ENCODE data around the gene RNF144A.

RNF144A gene

DNA sequence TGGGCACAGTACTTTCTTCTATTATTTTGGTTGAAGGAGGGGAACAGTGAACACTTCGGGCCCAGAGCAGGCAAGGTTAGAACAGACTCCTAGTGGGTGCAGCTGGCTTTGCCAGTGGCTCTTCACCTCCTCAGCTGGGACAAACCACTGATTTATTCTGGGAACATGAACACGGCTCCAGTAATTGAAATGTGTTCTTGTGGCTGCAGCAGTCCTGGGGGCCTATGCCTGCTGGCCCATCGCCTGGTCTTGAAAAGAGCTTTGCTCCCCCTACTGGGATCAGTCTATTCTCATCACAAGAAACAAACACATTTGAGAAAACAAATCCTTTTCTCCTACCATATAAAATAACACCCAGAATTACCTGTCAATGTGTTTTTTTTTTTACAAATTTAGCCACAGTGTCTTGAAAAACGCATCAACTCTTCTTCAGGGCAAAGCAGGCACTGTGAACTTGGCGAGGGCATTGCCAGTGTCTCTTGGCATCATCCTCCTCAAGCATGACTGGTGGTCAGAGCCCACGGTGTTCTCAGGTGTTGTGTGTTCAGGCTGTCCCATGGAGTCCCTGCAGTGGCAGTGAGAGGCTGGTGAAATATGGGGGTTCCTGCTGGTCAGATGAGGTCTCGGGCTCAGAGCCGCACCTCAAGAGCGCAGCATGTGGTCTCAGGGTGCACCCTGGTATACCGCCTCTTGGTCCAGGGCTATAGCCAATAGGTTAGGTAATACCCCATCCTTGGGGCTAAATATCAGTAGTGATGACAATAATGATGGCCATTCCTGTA lies 51.3 kb downstream of the RNF144A start:
- no peaks in the 10 kb centered on the region for H3K4me1 ChIP-seq (ENCODE audit: control insufficient read depth, insufficient read depth, low read length)
- H3K27me3 ChIP-seq (ENCODE audit: control insufficient read depth, insufficient read depth, low read length, poor library complexity, severe bottlenecking), result no peaks in the 10 kb centered on the region
- no peaks in the 10 kb centered on the region for H3K9me3 ChIP-seq (ENCODE audit: control insufficient read depth, low read length)
- 88 to 91% methylated on average over 10 of the region's 10 CpGs for WGBS, 2 experiments
- no peak overlapping the region for H3K4me3 ChIP-seq (ENCODE audit: insufficient read depth, low read depth, low read length)
- H3K36me3 ChIP-seq (ENCODE audit: control insufficient read depth, insufficient read depth, low read length), result peaks cover 6% of the 10 kb centered on the region
- H3K27ac ChIP-seq (ENCODE audit: insufficient read depth, low read depth, low read length, poor library complexity, severe bottlenecking), result no peak overlapping the region

DNA sequence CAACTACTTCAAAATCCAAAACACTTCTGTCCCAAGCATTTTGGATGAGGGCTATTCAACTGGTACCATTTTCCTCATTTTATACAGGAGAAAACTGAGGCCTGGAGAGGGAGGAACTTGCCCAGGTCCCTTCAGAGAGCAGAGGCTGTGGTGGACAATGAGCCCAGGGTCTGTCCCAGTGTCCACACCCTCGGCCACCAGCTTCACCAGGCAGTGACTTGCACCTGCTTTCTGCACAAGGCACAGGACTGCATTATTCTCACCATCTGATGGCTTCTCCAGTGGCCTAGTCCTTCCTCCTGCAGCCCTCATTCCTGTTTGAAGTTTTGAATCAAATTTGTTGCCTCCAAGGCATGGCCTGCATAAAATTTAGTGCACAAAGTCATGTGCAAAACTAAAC lies 53.3 kb downstream of the RNF144A start:
- H3K4me1 ChIP-seq (ENCODE audit: control insufficient read depth, insufficient read depth, low read length), result no peaks in the 10 kb centered on the region
- no peak overlapping the region for H3K4me3 ChIP-seq (ENCODE audit: insufficient read depth, low read depth, low read length)
- 94 to 98% methylated on average over 1 of the region's 1 CpG for WGBS, 2 experiments
- H3K36me3 ChIP-seq (ENCODE audit: control insufficient read depth, insufficient read depth, low read length), result peaks cover 6% of the 10 kb centered on the region
- no peak overlapping the region for H3K27ac ChIP-seq (ENCODE audit: insufficient read depth, low read depth, low read length, poor library complexity, severe bottlenecking)
- H3K27me3 ChIP-seq (ENCODE audit: control insufficient read depth, insufficient read depth, low read length, poor library complexity, severe bottlenecking), result no peaks in the 10 kb centered on the region
- H3K9me3 ChIP-seq (ENCODE audit: control insufficient read depth, low read length), result no peaks in the 10 kb centered on the region

DNA sequence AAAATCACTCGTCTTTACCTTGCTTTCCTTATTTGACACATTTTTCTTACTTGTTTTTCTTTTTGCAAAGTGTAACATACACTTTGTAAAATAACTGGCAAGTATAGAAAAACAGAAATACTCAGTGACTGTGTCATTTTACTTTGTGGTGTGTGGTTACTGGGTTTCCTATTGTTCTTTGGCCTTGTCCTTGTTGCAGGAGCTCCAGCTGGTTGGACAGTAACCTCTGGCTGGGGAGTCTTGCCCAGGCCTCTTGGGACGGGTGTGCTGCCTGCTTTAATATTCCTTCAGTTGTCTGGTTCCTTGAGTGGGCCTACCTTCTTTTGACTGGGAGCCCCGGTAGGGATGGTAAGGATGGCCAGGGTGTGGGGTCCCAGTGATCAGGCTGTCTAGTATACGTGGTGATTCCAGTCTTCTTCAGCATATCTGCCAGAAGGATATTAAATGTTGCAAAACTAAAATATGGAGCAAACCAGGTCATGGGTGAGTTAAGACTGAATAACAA lies 53.8 kb downstream of the RNF144A start:
- 93 to 94% methylated on average over 4 of the region's 4 CpGs for WGBS, 2 experiments
- Histone ChIP-seq H3K27ac (ENCODE audit: insufficient read depth, low read depth, low read length, poor library complexity, severe bottlenecking) (no peak overlapping the region), H3K36me3 (ENCODE audit: control insufficient read depth, insufficient read depth, low read length) (peaks cover 6% of the 10 kb centered on the region), H3K4me3 (ENCODE audit: insufficient read depth, low read depth, low read length) (no peak overlapping the region), H3K4me1 (ENCODE audit: control insufficient read depth, insufficient read depth, low read length) (no peaks in the 10 kb centered on the region), H3K27me3 (ENCODE audit: control insufficient read depth, insufficient read depth, low read length, poor library complexity, severe bottlenecking) (no peaks in the 10 kb centered on the region), H3K9me3 (ENCODE audit: control insufficient read depth, low read length) (no peaks in the 10 kb centered on the region)

DNA sequence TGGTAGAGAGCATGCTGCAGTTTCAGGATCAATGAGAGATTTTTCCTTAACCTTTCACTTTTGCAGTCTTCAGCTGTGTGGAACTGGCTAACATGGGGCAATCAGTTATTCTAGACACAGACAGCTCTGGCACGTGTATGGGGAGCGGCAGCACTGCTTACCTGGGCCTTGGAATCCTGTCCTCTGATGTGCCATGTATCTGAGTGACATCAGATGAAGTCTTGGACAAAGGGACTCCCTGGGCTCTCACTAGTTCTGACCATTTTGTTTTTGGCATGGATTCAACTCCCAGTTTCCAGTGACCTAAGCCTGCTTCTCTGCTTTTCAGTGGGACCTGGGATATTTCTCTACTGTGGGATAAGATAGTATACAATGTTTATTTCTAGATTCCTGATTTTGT lies 54.3 kb downstream of the RNF144A start:
- Histone ChIP-seq H3K36me3 (ENCODE audit: control insufficient read depth, insufficient read depth, low read length) (peaks cover 6% of the 10 kb centered on the region), H3K4me1 (ENCODE audit: control insufficient read depth, insufficient read depth, low read length) (no peaks in the 10 kb centered on the region), H3K4me3 (ENCODE audit: insufficient read depth, low read depth, low read length) (no peak overlapping the region), H3K27me3 (ENCODE audit: control insufficient read depth, insufficient read depth, low read length, poor library complexity, severe bottlenecking) (no peaks in the 10 kb centered on the region), H3K9me3 (ENCODE audit: control insufficient read depth, low read length) (no peaks in the 10 kb centered on the region), H3K27ac (ENCODE audit: insufficient read depth, low read depth, low read length, poor library complexity, severe bottlenecking) (no peak overlapping the region)
- WGBS, 2 experiments, result 96% methylated on average over 2 of the region's 2 CpGs

DNA sequence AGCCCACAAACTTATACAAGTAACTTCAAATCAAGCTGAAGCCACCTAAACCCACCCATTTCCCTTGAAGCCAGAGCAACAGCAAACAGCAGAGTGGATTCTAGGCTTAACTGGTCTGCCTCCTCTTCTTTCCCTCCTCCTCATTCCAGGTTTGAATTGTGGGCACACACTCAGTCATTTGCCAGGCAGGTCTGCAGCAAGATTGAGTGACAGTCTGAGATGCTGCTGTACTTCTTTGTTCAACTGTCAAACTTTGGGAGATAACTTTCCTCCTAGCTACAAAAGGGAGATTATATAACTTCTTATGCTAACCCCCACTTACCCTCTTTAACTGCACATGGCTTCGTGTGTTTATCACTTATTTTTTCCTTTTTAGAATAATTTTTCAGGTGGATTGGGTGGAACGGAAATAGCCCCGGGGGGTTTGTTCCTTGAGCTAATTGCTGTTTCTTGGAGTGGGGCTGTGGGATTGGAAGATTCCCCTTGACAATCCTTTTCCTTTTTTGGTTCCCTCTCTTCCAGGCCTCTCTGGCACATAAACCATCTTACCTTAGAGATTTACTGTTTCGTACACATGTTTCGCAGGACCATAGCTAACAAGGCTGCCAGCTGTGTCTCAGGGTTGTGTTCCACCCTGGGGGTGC lies 55.0 kb downstream of the RNF144A start:
- Histone ChIP-seq H3K4me3 (ENCODE audit: insufficient read depth, low read depth, low read length) (no peak overlapping the region), H3K27ac (ENCODE audit: insufficient read depth, low read depth, low read length, poor library complexity, severe bottlenecking) (no peak overlapping the region), H3K27me3 (ENCODE audit: control insufficient read depth, insufficient read depth, low read length, poor library complexity, severe bottlenecking) (no peaks in the 10 kb centered on the region), H3K4me1 (ENCODE audit: control insufficient read depth, insufficient read depth, low read length) (no peaks in the 10 kb centered on the region), H3K9me3 (ENCODE audit: control insufficient read depth, low read length) (no peaks in the 10 kb centered on the region), H3K36me3 (ENCODE audit: control insufficient read depth, insufficient read depth, low read length) (peaks cover 6% of the 10 kb centered on the region)
- WGBS, 2 experiments, result 93 to 99% methylated on average over 4 of the region's 5 CpGs

DNA sequence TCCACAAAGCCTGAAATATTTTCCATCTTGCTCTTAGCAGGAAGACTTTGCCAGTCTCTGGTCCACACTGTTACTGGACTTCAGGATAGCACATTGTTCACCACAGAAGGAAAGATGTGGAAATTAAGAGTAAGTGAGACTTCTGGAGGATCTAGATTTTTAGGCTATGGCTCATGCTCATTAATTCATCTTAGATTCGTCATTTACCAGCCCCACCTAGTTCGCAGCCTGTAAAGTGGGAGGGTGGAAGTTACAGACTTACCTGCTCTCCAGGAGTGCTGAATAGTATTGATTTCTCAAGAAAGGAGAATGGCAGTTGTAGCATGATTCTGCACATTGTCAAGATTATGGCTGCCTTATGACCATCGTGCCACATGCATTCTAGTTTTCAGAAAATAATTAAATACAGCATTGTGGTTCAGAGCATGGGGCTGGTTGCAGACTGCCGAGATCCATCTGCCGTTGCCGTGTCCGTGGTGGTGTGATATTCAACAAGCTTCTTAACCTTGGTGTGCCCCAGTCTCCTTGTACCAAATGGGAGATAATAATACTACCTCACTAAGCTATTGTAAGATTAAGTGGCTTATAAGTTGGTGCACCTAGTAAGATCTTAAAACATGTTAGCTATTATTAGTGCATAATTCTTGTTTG lies 56.8 kb downstream of the RNF144A start:
- Histone ChIP-seq H3K27ac (ENCODE audit: insufficient read depth, low read depth, low read length, poor library complexity, severe bottlenecking) (no peak overlapping the region), H3K4me3 (ENCODE audit: insufficient read depth, low read depth, low read length) (no peak overlapping the region), H3K27me3 (ENCODE audit: control insufficient read depth, insufficient read depth, low read length, poor library complexity, severe bottlenecking) (no peaks in the 10 kb centered on the region), H3K9me3 (ENCODE audit: control insufficient read depth, low read length) (no peaks in the 10 kb centered on the region), H3K36me3 (ENCODE audit: control insufficient read depth, insufficient read depth, low read length) (peaks cover 6% of the 10 kb centered on the region), H3K4me1 (ENCODE audit: control insufficient read depth, insufficient read depth, low read length) (no peaks in the 10 kb centered on the region)
- 82 to 83% methylated on average over 7 of the region's 7 CpGs for WGBS, 2 experiments

DNA sequence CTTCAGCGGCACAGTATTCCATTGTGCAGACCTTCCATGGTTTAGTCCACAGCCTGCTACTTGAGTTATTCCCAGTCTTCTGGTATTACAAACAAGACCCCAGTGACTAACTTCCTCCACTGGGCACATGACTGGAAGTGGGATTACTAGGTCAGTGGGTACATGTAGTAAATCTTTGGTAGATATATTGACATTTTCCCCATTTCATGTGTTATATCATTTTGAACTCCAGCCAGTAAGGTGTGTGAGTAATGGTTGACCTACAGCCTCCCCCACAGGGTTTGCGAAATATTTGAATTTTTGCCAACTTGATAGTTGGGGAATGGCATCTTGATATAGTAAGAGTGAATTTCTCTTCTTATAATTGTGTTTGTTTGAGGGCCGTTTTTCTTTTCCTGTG lies 58.8 kb downstream of the RNF144A start:
- Histone ChIP-seq H3K27me3 (ENCODE audit: control insufficient read depth, insufficient read depth, low read length, poor library complexity, severe bottlenecking) (no peaks in the 10 kb centered on the region), H3K9me3 (ENCODE audit: control insufficient read depth, low read length) (no peaks in the 10 kb centered on the region), H3K36me3 (ENCODE audit: control insufficient read depth, insufficient read depth, low read length) (no peaks in the 10 kb centered on the region), H3K27ac (ENCODE audit: insufficient read depth, low read depth, low read length, poor library complexity, severe bottlenecking) (no peak overlapping the region), H3K4me1 (ENCODE audit: control insufficient read depth, insufficient read depth, low read length) (no peaks in the 10 kb centered on the region), H3K4me3 (ENCODE audit: insufficient read depth, low read depth, low read length) (no peak overlapping the region)
- 93 to 94% methylated on average over 2 to 3 of the region's 3 CpGs for WGBS, 2 experiments

DNA sequence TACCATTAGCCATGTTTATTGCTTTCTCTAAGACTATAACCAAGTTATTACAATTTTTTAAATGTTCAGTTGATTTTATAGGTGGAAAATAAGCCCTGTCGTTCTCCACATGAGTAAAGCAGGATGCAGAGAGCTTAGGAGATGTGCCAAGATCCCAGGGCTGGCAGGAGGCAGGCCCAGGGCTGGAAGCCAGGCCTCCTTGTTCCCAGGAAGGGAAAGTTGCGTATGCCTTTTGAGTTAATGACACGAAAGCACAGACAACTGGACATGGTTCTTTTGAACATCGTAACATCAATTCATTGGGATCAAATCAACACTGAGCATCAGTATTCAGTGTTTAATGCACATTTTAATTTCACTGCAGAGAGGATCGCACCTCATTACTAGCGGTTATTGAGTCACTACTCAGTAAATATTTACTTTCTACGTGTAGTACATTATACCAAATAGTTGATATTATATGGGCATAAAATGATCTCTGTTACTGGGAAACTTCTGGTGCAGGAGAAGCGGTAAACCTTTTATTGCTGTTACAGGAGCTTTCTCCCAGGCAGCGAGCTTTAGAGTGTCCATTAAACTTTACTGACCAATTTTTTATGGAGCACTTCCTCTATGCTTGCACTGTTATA lies 60.0 kb downstream of the RNF144A start:
- H3K9me3 ChIP-seq (ENCODE audit: control insufficient read depth, low read length), result no peaks in the 10 kb centered on the region
- no peaks in the 10 kb centered on the region for H3K4me1 ChIP-seq (ENCODE audit: control insufficient read depth, insufficient read depth, low read length)
- no peak overlapping the region for H3K27ac ChIP-seq (ENCODE audit: insufficient read depth, low read depth, low read length, poor library complexity, severe bottlenecking)
- no peaks in the 10 kb centered on the region for H3K36me3 ChIP-seq (ENCODE audit: control insufficient read depth, insufficient read depth, low read length)
- H3K4me3 ChIP-seq (ENCODE audit: insufficient read depth, low read depth, low read length), result no peak overlapping the region
- WGBS, 2 experiments, result 93 to 98% methylated on average over 8 to 9 of the region's 9 CpGs
- no peaks in the 10 kb centered on the region for H3K27me3 ChIP-seq (ENCODE audit: control insufficient read depth, insufficient read depth, low read length, poor library complexity, severe bottlenecking)

DNA sequence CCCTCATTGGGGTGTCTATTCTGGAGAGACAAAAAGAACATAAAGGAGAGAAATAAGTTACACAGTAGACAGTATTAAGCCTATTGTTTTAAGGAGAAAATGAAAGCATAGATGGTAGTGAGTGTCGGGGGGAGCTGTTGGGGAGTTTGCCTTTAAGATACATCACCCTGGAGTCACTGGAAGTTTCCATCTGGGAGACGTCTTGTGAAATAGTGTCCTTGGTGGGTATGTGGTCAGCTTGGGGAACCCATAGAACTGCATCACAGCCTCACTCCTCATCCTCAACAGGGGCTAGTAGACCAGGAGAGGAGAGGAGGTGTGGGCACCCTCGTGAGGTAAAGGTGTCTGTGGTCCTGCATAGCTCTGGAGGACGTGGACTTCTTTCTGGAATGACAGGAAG lies 60.6 kb downstream of the RNF144A start:
- 90% methylated on average over 3 to 4 of the region's 4 CpGs for WGBS, 2 experiments
- H3K27ac ChIP-seq (ENCODE audit: insufficient read depth, low read depth, low read length, poor library complexity, severe bottlenecking), result no peak overlapping the region

DNA sequence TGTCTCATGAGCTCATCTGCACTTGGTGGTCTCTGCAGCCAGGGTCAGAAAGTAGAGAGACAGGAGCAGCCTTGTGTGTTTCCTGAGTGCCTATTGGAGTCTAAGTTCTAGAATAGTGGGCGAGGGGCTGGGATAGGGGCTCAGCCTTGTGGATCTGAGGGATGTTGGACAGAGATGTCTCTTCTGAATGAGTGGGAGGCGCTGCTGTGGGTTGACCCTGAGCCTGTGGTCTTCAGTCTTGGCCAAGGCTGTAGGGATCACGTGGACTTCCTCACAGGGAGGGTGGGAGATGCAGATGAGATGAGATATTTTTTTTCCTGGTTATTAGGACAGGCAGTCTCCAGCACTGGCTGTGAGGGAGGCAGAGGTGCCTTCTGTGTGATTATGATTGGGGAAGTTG lies 61.8 kb downstream of the RNF144A start:
- Histone ChIP-seq H3K4me1 (ENCODE audit: control insufficient read depth, insufficient read depth, low read length) (no peaks in the 10 kb centered on the region), H3K9me3 (ENCODE audit: control insufficient read depth, low read length) (no peaks in the 10 kb centered on the region), H3K36me3 (ENCODE audit: control insufficient read depth, insufficient read depth, low read length) (no peaks in the 10 kb centered on the region), H3K27ac (ENCODE audit: insufficient read depth, low read depth, low read length, poor library complexity, severe bottlenecking) (no peak overlapping the region), H3K4me3 (ENCODE audit: insufficient read depth, low read depth, low read length) (no peak overlapping the region), H3K27me3 (ENCODE audit: control insufficient read depth, insufficient read depth, low read length, poor library complexity, severe bottlenecking) (no peaks in the 10 kb centered on the region)
- WGBS, 2 experiments, result 92 to 94% methylated on average over 3 of the region's 3 CpGs

More for the DNA sequence above, 60.6 kb downstream of the RNF144A start:
- Histone ChIP-seq H3K4me1 (ENCODE audit: control insufficient read depth, insufficient read depth, low read length) (no peaks in the 10 kb centered on the region), H3K36me3 (ENCODE audit: control insufficient read depth, insufficient read depth, low read length) (no peaks in the 10 kb centered on the region), H3K27me3 (ENCODE audit: control insufficient read depth, insufficient read depth, low read length, poor library complexity, severe bottlenecking) (no peaks in the 10 kb centered on the region), H3K9me3 (ENCODE audit: control insufficient read depth, low read length) (no peaks in the 10 kb centered on the region), H3K4me3 (ENCODE audit: insufficient read depth, low read depth, low read length) (no peak overlapping the region)

Data from ectodermal cell (in vitro differentiated cells).